D721Med (cell line): Measurements from ENCODE around the gene UCMA.
"Not testable (repeated sequence)": the region's sequence is repeated elsewhere in the genome, so short reads cannot be mapped to it uniquely, and the experiment has no call there.

Experiments
- DNase-seq: peaks from one replicate; pipeline ENCODE4 v3.0.0; 2011; ENCODE audit warnings: low spot score; ENCODE audit not compliant: insufficient read length
- FAIRE-seq: peaks from 2 replicates; lab custom pipeline; 2011; peaks lifted over from hg19 to GRCh38; lab: Jason Lieb, UNC
- CTCF ChIP-seq: IDR thresholded peaks from 2 replicates; pipeline ENCODE4 v1.5.1; 2012; ENCODE audit warnings: mild to moderate bottlenecking, control low read depth; ENCODE audit not compliant: insufficient read depth; ENCODE audit errors: missing control alignments

UCMA gene

GRCh38 chr10:13234172-13234571 lies at the start of gene UCMA:
Gene UCMA (minus strand): TSS chr10:13234374. CDS start chr10:13234258, 116 bp downstream.
- no peak for TF ChIP-seq CTCF
- DNase-seq (no peak), FAIRE-seq (no peak)

GRCh38 chr10:13282348-13282747 lies 48.2 kb upstream of the UCMA start:
- not testable (repeated sequence) for FAIRE-seq, DNase-seq

- FAIRE-seq (no peak), DNase-seq (no peak)
- TF ChIP-seq CTCF, result no peak
These were observed 42.7 kb upstream of the UCMA start for GRCh38 chr10:13276749-13277365.

GRCh38 chr10:13276146-13276545 lies 42.0 kb upstream of the UCMA start:
- not testable (repeated sequence) for FAIRE-seq, DNase-seq

GRCh38 chr10:13272164-13272571 lies 38.0 kb upstream of the UCMA start:
- DNase-seq, result no peak
- no peak for FAIRE-seq

GRCh38 chr10:13271552-13272163 lies 37.5 kb upstream of the UCMA start:
- TF ChIP-seq CTCF, result peak; percentile 36
- FAIRE-seq (no peak), DNase-seq (peak; percentile 30)

More at GRCh38 chr10:13272164-13272571, 38.0 kb upstream of the UCMA start:
- TF ChIP-seq CTCF, result no peak

- FAIRE-seq, result no peak
- DNase-seq, result no peak
- no peak for TF ChIP-seq CTCF
These were observed 36.8 kb upstream of the UCMA start for GRCh38 chr10:13270877-13271551.

GRCh38 chr10:13268841-13269240 lies 34.7 kb upstream of the UCMA start:
- TF ChIP-seq CTCF, result no peak
- FAIRE-seq, result no peak
- DNase-seq, result no peak
